ENCODE data around the gene PALMD.

Gene PALMD

GRCh38 chr1:99728494-99729235, 82.8 kb downstream of the PALMD start:
- H3K9me3 ChIP-seq (ENCODE audit: control insufficient read depth in 1 of 2, low read length in 2 of 2), result no peaks in the 10 kb centered on the region
- no peak overlapping the region for H3K27ac ChIP-seq (ENCODE audit: low read length)
- no peaks in the 10 kb centered on the region for H3K27me3 ChIP-seq (ENCODE audit: low read depth, low read length)
- no peaks in the 10 kb centered on the region for H3K4me1 ChIP-seq (ENCODE audit: control insufficient read depth in 1 of 2, insufficient read depth in 2 of 2, low read length in 2 of 2)
- no peak overlapping the region for H3K4me3 ChIP-seq (ENCODE audit: low read depth in 1 of 2, low read length in 2 of 2)
- H3K36me3 ChIP-seq (ENCODE audit: control insufficient read depth in 1 of 2, insufficient read depth in 2 of 2, low read length in 2 of 2), result no peaks in the 10 kb centered on the region

- Histone ChIP-seq H3K4me3 (ENCODE audit: low read depth in 1 of 2, low read length in 2 of 2) (no peak overlapping the region), H3K4me1 (ENCODE audit: control insufficient read depth in 1 of 2, insufficient read depth in 2 of 2, low read length in 2 of 2) (no peaks in the 10 kb centered on the region), H3K9me3 (ENCODE audit: control insufficient read depth in 1 of 2, low read length in 2 of 2) (no peaks in the 10 kb centered on the region)
Observed at GRCh38 chr1:99731384-99731783, 85.5 kb downstream of the PALMD start.

GRCh38 chr1:99735852-99736251, 89.9 kb downstream of the PALMD start:
- no peaks in the 10 kb centered on the region for H3K27me3 ChIP-seq (ENCODE audit: low read depth, low read length)
- no peaks in the 10 kb centered on the region for H3K36me3 ChIP-seq (ENCODE audit: control insufficient read depth in 1 of 2, insufficient read depth in 2 of 2, low read length in 2 of 2)
- no peaks in the 10 kb centered on the region for H3K4me1 ChIP-seq (ENCODE audit: control insufficient read depth in 1 of 2, insufficient read depth in 2 of 2, low read length in 2 of 2)
- H3K9me3 ChIP-seq (ENCODE audit: control insufficient read depth in 1 of 2, low read length in 2 of 2), result no peaks in the 10 kb centered on the region
- no peak overlapping the region for H3K27ac ChIP-seq (ENCODE audit: low read length)
- H3K4me3 ChIP-seq (ENCODE audit: low read depth in 1 of 2, low read length in 2 of 2), result no peak overlapping the region

More at GRCh38 chr1:99731384-99731783, 85.5 kb downstream of the PALMD start:
- H3K27ac ChIP-seq (ENCODE audit: low read length), result no peak overlapping the region
- no peaks in the 10 kb centered on the region for H3K27me3 ChIP-seq (ENCODE audit: low read depth, low read length)
- no peaks in the 10 kb centered on the region for H3K36me3 ChIP-seq (ENCODE audit: control insufficient read depth in 1 of 2, insufficient read depth in 2 of 2, low read length in 2 of 2)

DNA sequence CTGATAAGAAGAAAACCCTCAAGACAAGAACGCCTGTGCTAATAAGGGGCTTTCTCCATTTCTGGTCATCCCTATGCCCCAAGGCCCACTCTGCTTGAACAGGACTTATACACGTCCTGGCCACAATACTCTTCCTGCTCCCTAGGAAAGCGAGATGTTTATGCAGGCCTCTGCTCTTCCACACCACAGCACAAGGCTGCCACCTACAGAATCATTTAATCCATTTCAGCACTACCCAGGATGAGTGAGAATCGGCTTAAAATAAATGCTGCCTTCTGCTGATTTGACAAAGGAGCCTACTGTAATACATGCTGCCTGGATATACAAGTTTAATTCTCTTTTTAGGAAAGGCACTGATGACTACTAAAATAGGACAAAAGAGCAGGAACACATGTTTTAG, 91.1 kb downstream of the PALMD start:
- H3K4me3 ChIP-seq (ENCODE audit: low read depth in 1 of 2, low read length in 2 of 2), result no peak overlapping the region
- H3K36me3 ChIP-seq (ENCODE audit: control insufficient read depth in 1 of 2, insufficient read depth in 2 of 2, low read length in 2 of 2), result no peaks in the 10 kb centered on the region
- H3K27ac ChIP-seq (ENCODE audit: low read length), result no peak overlapping the region
- no peaks in the 10 kb centered on the region for H3K27me3 ChIP-seq (ENCODE audit: low read depth, low read length)
- no peaks in the 10 kb centered on the region for H3K9me3 ChIP-seq (ENCODE audit: control insufficient read depth in 1 of 2, low read length in 2 of 2)
- H3K4me1 ChIP-seq (ENCODE audit: control insufficient read depth in 1 of 2, insufficient read depth in 2 of 2, low read length in 2 of 2), result no peaks in the 10 kb centered on the region

DNA sequence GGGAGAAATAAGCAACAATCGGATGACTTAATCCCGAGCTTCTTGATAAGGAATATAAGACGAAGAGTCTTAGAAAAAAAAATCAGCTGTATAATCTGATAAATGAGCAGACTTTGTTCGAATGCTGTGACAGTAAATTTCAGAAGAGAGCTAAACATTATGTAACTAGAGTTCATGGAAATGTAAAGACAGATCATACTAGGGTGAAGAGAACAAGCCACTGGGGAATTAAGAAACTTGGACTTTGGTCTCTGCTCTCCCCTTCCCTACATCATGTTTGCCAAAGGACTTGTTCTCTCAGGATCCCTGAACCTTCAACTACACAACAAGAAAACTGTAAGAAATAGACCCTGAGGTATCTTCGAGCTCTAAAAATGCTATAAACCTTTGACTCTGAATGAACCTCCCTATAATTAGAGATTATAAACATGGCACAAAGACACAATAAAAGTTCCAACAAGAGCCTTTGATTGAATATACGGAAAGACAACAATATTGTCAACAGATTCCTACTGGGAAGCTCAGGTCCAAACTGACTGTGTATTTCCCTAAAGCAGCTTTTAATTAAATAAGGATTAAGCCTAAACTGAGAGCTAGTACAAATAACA, 93.0 kb downstream of the PALMD start:
- H3K4me1 ChIP-seq (ENCODE audit: control insufficient read depth in 1 of 2, insufficient read depth in 2 of 2, low read length in 2 of 2), result no peaks in the 10 kb centered on the region
- H3K9me3 ChIP-seq (ENCODE audit: control insufficient read depth in 1 of 2, low read length in 2 of 2), result no peaks in the 10 kb centered on the region
- H3K36me3 ChIP-seq (ENCODE audit: control insufficient read depth in 1 of 2, insufficient read depth in 2 of 2, low read length in 2 of 2), result no peaks in the 10 kb centered on the region
- no peak overlapping the region for H3K27ac ChIP-seq (ENCODE audit: low read length)
- H3K4me3 ChIP-seq (ENCODE audit: low read depth in 1 of 2, low read length in 2 of 2), result no peak overlapping the region
- H3K27me3 ChIP-seq (ENCODE audit: low read depth, low read length), result no peaks in the 10 kb centered on the region

- Histone ChIP-seq H3K36me3 (ENCODE audit: control insufficient read depth in 1 of 2, insufficient read depth in 2 of 2, low read length in 2 of 2) (no peaks in the 10 kb centered on the region), H3K4me1 (ENCODE audit: control insufficient read depth in 1 of 2, insufficient read depth in 2 of 2, low read length in 2 of 2) (no peaks in the 10 kb centered on the region), H3K9me3 (ENCODE audit: control insufficient read depth in 1 of 2, low read length in 2 of 2) (no peaks in the 10 kb centered on the region), H3K4me3 (ENCODE audit: low read depth in 1 of 2, low read length in 2 of 2) (no peak overlapping the region), H3K27me3 (ENCODE audit: low read depth, low read length) (no peaks in the 10 kb centered on the region), H3K27ac (ENCODE audit: low read length) (no peak overlapping the region)
Observed at GRCh38 chr1:99740141-99740540, 94.2 kb downstream of the PALMD start.
